DOHH2 (cell line): ENCODE measurements around the gene CRK.

Source experiments
- EZH2phosphoT487 ChIP-seq: fragments of 200-600 bp; sonication (generic); IDR thresholded peaks from 2 replicates; pipeline ENCODE4 v1.6.1; 2017; ENCODE audit warnings: borderline replicate concordance, mild to moderate bottlenecking, antibody characterized with exemption, low read length, moderate library complexity, mixed read lengths
- TF ChIP-seq, protein P1 (sequence below): fragments of 200-600 bp; sonication (generic); IDR thresholded peaks from one replicate; pipeline ENCODE4 v1.5.1; 2014; ENCODE audit warnings: antibody characterized with exemption, mild to moderate bottlenecking, low read depth, low read length; ENCODE audit not compliant: poor library complexity, severe bottlenecking

DNA sequence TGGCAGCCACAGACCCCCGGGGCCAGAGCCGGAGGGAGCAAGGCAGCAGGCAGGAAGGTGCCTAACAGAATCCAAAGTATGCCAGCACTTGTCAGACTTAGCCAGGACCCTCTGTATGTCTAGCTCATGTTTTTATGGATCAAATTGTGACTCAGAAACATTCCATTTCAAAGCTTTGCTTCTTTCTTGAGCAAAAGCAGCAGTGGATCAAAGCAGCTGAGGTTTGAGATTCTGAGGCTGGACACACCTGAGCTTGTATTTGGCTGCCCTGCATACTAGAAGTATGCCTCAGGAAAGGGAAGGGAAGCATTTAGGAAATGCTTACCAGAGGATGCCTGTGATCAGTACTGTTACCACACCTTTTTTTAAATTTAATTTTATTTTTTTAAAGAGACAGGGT is 42.2 kb upstream of the CRK start:
- TF ChIP-seq, protein P1, sequence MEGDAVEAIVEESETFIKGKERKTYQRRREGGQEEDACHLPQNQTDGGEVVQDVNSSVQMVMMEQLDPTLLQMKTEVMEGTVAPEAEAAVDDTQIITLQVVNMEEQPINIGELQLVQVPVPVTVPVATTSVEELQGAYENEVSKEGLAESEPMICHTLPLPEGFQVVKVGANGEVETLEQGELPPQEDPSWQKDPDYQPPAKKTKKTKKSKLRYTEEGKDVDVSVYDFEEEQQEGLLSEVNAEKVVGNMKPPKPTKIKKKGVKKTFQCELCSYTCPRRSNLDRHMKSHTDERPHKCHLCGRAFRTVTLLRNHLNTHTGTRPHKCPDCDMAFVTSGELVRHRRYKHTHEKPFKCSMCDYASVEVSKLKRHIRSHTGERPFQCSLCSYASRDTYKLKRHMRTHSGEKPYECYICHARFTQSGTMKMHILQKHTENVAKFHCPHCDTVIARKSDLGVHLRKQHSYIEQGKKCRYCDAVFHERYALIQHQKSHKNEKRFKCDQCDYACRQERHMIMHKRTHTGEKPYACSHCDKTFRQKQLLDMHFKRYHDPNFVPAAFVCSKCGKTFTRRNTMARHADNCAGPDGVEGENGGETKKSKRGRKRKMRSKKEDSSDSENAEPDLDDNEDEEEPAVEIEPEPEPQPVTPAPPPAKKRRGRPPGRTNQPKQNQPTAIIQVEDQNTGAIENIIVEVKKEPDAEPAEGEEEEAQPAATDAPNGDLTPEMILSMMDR, result no peak
- TF ChIP-seq EZH2phosphoT487, result no peak
